ENCODE data around the gene CPB1.

The CPB1 gene

DNA sequence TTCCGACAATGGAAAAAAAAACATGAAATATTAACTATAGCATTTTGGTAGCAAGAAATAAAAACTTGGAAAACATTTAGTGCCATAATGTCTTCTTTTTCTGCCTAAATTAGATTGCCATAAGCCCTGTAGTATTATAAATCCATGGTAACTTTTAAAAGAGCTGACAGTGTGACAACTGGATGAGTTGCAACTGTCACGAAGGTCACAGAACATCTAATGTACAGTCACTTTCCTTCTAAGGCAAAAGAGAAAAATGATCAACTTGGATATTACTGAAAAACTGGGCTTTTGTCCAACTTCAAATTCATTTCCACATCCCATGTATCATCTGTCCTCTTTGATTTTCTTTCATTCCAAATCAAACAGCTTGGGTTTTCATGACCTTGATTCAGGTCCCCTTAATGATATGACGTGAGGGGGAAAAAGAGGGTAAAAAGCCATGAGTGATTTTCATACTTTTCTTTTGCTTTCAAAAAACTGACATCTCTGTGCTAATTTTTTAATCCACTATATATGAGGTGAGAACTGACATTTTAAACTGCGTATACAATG, 602 bp downstream of the CPB1 start:
- no peaks in the 10 kb centered on the region for H4K20me1 ChIP-seq (ENCODE audit: control insufficient read depth, insufficient read depth, low read depth, low read length)
- H3K27me3 ChIP-seq (ENCODE audit: control insufficient read depth, low read length) = no peaks in the 10 kb centered on the region
- H3F3A ChIP-seq (ENCODE audit: control insufficient read depth, insufficient read depth) = no peaks in the 10 kb centered on the region
- H3K4me1 ChIP-seq (ENCODE audit: control insufficient read depth, low read length) = no peaks in the 10 kb centered on the region
- TF ChIP-seq, protein P1, sequence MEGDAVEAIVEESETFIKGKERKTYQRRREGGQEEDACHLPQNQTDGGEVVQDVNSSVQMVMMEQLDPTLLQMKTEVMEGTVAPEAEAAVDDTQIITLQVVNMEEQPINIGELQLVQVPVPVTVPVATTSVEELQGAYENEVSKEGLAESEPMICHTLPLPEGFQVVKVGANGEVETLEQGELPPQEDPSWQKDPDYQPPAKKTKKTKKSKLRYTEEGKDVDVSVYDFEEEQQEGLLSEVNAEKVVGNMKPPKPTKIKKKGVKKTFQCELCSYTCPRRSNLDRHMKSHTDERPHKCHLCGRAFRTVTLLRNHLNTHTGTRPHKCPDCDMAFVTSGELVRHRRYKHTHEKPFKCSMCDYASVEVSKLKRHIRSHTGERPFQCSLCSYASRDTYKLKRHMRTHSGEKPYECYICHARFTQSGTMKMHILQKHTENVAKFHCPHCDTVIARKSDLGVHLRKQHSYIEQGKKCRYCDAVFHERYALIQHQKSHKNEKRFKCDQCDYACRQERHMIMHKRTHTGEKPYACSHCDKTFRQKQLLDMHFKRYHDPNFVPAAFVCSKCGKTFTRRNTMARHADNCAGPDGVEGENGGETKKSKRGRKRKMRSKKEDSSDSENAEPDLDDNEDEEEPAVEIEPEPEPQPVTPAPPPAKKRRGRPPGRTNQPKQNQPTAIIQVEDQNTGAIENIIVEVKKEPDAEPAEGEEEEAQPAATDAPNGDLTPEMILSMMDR (IDR thresholded peaks at IDR 0.05; ENCODE audit: low read depth, low read length, poor library complexity, severe bottlenecking) = no peak
- no peak for TF ChIP-seq EZH2phosphoT487 (IDR thresholded peaks at IDR 0.05; ENCODE audit: borderline replicate concordance, low read length)
- H3K4me2 ChIP-seq (ENCODE audit: low read length) = no peak overlapping the region
- no peaks in the 10 kb centered on the region for H3K36me3 ChIP-seq (ENCODE audit: control insufficient read depth, low read length)
- no peak overlapping the region for H3K4me3 ChIP-seq (ENCODE audit: low read length)
- no peaks in the 10 kb centered on the region for H3K9me2 ChIP-seq (replicated peaks; ENCODE audit: control insufficient read depth, low read length)
- no peaks in the 10 kb centered on the region for H3K9me3 ChIP-seq (ENCODE audit: control insufficient read depth, insufficient read depth, low read length)
- H3K79me2 ChIP-seq (ENCODE audit: control insufficient read depth, low read length) = no peaks in the 10 kb centered on the region
- H3K27ac ChIP-seq (ENCODE audit: low read depth, low read length) = no peak overlapping the region

DNA sequence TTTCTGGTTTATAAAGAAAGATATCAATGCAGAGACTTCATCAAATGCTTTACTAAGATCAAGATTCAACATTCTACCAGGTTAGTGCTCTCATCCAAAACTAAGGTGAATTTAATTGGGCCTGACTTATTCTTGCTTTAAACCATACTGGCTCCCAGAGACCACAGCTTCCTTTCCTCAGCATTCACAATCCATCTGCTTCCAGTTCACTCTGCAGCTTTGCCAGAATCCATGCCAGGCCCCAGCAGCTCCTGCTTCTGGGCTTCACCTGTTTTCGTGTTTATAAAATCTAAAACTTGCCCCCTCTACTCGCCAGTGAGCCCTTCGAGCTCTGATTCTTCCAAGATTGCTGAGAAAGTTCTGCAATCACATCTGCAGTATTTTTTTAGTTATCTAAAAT, 2.3 kb downstream of the CPB1 start:
- no peaks in the 10 kb centered on the region for H4K20me1 ChIP-seq (ENCODE audit: control insufficient read depth, insufficient read depth, low read depth, low read length)
- no peaks in the 10 kb centered on the region for H3K36me3 ChIP-seq (ENCODE audit: control insufficient read depth, low read length)
- TF ChIP-seq, protein P1 (IDR thresholded peaks at IDR 0.05; ENCODE audit: low read depth, low read length, poor library complexity, severe bottlenecking) = no peak
- TF ChIP-seq EZH2phosphoT487 (IDR thresholded peaks at IDR 0.05; ENCODE audit: borderline replicate concordance, low read length) = no peak
- no peaks in the 10 kb centered on the region for H3F3A ChIP-seq (ENCODE audit: control insufficient read depth, insufficient read depth)
- H3K79me2 ChIP-seq (ENCODE audit: control insufficient read depth, low read length) = no peaks in the 10 kb centered on the region
- H3K4me2 ChIP-seq (ENCODE audit: low read length) = no peak overlapping the region
- H3K9me3 ChIP-seq (ENCODE audit: control insufficient read depth, insufficient read depth, low read length) = no peaks in the 10 kb centered on the region
- no peaks in the 10 kb centered on the region for H3K27me3 ChIP-seq (ENCODE audit: control insufficient read depth, low read length)
- H3K4me3 ChIP-seq (ENCODE audit: low read length) = no peak overlapping the region
- H3K4me1 ChIP-seq (ENCODE audit: control insufficient read depth, low read length) = no peaks in the 10 kb centered on the region
- H3K9me2 ChIP-seq (replicated peaks; ENCODE audit: control insufficient read depth, low read length) = no peaks in the 10 kb centered on the region
- H3K27ac ChIP-seq (ENCODE audit: low read depth, low read length) = no peak overlapping the region

DNA sequence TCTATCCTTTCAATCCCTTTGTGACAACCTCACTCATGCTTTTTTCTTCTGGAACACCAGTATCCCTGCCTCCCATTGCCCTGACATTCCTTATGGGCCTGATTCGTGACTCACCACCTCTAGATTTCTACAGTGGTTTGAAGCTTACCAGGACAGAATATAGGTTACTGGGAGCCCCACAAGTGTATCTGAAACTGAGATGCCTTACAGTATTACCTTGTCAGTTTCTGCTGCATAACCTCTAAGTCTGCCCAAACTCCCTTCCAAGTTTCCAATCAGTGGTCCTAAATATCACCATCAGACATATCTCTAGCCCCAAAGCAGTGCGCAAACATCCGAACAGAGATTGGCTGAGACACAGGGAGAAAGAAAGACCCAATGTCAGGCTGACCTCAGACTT, 5.6 kb downstream of the CPB1 start:
- Histone ChIP-seq H3K27me3 (ENCODE audit: control insufficient read depth, low read length) (no peaks in the 10 kb centered on the region), H3K79me2 (ENCODE audit: control insufficient read depth, low read length) (no peaks in the 10 kb centered on the region), H3K36me3 (ENCODE audit: control insufficient read depth, low read length) (no peaks in the 10 kb centered on the region), H3K27ac (ENCODE audit: low read depth, low read length) (no peak overlapping the region), H3K4me1 (ENCODE audit: control insufficient read depth, low read length) (no peaks in the 10 kb centered on the region), H4K20me1 (ENCODE audit: control insufficient read depth, insufficient read depth, low read depth, low read length) (no peaks in the 10 kb centered on the region), H3K9me3 (ENCODE audit: control insufficient read depth, insufficient read depth, low read length) (no peaks in the 10 kb centered on the region), H3K4me2 (ENCODE audit: low read length) (no peak overlapping the region), H3F3A (ENCODE audit: control insufficient read depth, insufficient read depth) (no peaks in the 10 kb centered on the region), H3K9me2 (replicated peaks; ENCODE audit: control insufficient read depth, low read length) (no peaks in the 10 kb centered on the region), H3K4me3 (ENCODE audit: low read length) (no peak overlapping the region)
- no peak for TF ChIP-seq EZH2phosphoT487 (IDR thresholded peaks at IDR 0.05; ENCODE audit: borderline replicate concordance, low read length)
- TF ChIP-seq, protein P1 (IDR thresholded peaks at IDR 0.05; ENCODE audit: low read depth, low read length, poor library complexity, severe bottlenecking) = no peak
